GM18511 (cell line): Measurements from ENCODE around the gene NIPAL4.
A peak's percentile ranks its signal among the peaks of the same experiment; 100 is the strongest.
"Not testable (repeated sequence)": the region's sequence is repeated elsewhere in the genome, so short reads cannot be mapped to it uniquely, and the experiment has no call there.

Experiments used
- ATAC-seq: cut with Tn5 transposase; IDR thresholded peaks from one replicate; pipeline ENCODE4 v1.9.1; 2021; ENCODE audit warnings: mild to moderate bottlenecking, moderate library complexity; ENCODE audit not compliant: unreplicated experiment

The NIPAL4 gene

DNA sequence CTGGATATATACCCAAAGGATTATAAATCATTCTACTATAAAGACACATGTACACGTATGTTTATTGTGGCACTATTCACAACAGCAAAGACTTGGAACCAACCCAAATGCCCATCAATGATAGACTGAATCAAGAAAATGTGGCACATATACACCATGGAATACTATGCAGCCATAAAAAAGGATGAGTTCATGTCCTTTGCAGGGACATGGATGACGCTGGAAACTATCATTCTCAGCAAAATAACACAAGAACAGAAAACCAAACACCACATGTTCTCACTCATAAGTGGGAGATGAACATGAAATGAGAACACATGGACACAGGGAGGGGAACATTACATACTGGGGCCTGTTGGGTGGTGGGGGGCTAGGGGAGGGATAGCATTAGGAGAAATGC is 22.7 kb downstream of the NIPAL4 start:
- ATAC-seq = not testable (repeated sequence)

DNA sequence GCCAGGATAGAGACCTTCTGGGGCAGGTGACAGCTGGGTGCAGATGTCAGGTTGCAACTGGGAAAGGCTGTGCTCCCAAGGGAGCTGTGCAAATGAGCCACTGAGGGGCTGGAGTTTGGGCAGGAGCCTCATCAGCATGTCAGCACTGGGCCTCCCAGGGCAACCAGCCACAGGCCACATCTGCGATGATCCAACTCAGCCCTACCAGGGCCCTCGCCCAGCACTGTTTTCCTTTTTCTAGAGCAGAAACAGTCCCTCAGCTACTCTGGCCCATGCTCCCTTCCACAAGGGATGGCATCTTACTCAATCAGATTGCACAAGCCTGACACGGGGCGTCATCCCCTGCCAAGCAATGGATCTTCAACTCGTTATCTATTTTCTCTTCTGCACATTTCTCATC is 24.8 kb downstream of the NIPAL4 start:
- no peak for ATAC-seq

DNA sequence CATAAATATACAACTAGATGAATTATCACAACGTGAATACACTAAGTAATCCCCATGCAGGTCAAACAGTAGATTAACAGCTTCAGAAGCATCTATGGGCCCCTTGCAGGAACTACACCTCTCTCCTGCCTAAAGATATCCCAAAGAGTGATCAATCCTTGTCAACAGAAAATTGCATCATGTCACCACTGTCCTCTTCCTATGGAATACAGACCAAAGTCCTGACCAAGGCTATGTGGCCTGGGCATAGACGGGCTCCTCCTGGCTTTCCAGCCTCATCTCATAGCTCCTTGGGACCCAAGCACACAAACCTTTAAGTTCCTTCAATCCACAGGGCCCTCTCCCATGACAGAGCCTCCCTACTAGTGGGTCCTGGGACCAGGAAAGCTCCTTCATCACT is 25.3 kb downstream of the NIPAL4 start:
- no peak for ATAC-seq

GRCh38 chr5:157485811-157486210 is 25.8 kb downstream of the NIPAL4 start:
- peak; percentile 48 for ATAC-seq

DNA sequence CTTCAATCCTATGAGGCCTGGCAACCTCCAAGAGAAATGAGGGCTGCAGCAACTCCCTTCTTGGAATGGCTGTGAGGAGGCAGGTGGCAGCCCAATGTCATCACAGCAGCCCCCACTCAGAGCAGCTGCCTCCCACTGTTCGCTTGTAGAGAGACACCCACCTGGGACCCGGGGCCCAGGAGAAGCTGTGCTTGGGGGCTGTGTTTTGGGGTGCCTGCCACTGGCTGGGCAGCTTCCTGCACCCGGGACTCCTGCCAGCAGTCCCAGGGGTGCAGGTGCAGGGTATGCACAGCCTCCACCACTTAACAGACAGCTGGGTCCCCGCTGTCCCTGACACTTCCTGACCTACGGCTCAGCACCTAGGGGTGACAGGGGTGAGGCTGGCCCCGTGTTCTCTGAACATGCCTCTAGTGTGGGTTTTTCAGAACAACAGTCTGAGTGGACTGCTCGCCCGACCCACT is 26.2 kb downstream of the NIPAL4 start:
- peak; percentile 78 for ATAC-seq

DNA sequence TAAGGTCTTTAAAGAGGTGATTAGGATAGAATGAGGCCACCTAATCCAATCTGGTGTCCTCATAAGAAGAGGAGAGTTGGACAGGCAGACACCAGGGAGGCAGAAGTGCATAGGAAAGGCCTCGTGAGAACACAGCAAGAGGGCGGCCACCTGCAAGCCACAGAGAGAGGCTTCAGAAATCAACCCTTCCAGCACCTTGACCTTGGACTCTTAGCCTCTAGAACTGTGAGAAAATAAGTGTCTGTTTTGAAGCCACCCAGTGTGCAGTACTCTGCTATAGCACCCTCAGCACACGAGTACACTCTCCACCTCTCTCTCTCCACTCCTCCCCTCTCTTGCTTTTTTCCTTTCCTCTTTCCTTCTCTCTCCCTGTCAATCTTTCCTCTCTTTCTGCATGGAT is 26.8 kb downstream of the NIPAL4 start:
- ATAC-seq = peak; percentile 52

- ATAC-seq = peak; percentile 35
Measured at GRCh38 chr5:157487358-157487757, 27.3 kb downstream of the NIPAL4 start.

DNA sequence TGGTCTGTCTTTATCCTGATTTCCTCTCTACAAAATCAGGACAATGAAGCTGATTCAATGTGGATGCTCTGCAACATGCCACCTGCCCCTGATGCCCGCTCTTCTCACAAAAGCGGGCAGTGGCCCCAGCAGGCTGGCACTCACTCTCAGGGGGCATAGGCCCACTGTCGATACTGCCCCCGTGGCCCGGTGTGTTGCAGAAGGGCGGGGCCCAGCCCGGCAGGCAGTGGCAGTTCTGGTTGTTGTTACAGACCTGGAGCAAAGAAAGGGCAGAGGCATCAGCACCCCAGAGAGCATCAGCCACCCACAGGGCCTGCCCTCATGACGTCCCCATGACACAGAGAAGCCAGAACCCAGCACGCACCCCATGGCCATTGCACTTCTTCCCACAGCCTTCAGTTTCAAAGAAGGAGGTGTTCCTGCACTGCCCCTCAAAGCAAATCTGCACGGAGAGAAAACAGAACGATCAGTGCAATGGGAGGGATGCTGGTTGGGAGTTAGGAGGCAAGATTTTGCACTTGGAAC is 31.5 kb downstream of the NIPAL4 start:
- no peak for ATAC-seq

DNA sequence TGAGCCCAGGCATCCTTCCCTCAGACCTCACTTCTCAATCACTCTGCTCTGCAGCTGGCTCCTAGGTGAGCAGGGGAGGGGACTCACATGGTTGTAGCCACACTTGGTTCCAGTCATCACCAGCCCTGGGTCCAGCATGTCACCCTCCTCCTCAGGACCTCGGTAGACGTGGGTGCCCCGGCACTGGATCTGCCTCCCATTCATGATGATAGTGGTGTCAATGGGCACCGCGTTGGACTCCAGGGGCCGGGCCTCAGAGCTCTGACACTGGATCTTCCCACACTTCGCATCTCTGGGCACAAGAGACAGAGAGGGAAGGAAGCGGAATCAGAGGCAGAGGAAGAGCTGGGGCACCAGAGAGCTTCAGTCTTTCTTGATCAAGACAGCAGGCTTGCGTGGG is 32.9 kb downstream of the NIPAL4 start:
- ATAC-seq = no peak

GRCh38 chr5:157494178-157494832 is 34.3 kb downstream of the NIPAL4 start:
- ATAC-seq = no peak

GRCh38 chr5:157496864-157497263 is 36.9 kb downstream of the NIPAL4 start:
- no peak for ATAC-seq

DNA sequence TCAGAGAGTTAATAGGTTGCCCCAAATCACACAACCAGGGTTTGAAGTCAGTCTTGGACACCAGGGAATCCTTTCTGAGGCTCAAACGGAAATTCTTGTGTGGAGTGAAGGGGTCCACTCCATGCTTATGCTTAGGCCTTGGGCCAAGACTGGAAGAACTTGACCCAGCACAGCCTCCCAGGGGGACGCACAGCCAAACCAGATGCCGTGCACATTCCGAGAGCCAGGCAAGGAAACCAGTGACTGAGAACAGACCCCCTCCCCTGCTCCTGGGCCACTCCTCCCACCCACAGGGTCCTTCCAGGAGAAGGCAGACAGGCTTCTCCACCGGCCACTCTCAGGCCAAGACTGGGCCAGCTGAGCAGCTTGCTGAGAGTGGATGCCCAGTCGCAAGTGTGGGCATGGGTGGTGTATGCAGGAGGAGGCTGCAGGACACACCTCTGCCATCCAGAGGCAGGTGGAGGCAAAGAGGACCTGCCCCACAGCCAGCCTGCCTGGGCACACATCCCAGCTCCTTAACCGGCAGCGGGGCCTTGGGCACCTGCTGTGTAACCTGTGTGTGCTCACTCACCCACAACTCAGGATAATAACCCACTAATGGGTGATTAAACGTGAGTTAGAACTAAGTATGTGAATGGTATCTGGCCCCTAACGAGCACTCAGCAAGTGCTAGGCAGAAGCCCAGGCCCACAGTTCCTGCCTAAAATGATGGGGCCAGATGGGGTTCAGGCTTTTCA is 38.0 kb downstream of the NIPAL4 start:
- ATAC-seq = no peak

DNA sequence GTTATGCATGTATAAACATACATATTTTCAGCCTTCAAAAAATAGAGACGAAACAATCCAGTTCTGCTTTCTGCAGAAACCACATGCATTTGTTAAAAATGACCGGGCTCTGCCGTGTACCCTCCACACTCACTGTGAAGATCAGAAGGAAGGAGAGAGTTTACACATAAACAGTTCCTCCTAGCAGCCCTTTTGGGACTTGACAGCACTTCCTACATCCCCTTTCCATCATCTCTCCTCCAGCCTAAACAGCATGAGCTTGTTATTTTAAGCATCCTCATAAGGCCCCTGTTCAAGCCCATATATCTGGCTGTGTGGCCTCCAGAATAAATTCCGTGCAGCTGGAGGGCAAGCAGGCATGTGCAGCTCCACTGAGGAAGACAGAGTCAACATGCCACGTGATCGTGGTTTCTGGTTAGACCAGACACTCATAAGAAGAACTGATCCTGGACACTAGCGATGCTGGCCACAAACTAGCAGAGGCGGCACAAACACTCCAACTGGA is 42.2 kb downstream of the NIPAL4 start:
- ATAC-seq = peak; percentile 85

- ATAC-seq = no peak
Measured at GRCh38 chr5:157504053-157504452, 44.0 kb downstream of the NIPAL4 start.

- ATAC-seq = no peak
Measured at GRCh38 chr5:157505496-157505895, 45.5 kb downstream of the NIPAL4 start.

- ATAC-seq = no peak
Measured at GRCh38 chr5:157506066-157506590, 46.1 kb downstream of the NIPAL4 start.

GRCh38 chr5:157506981-157507780 is 47.2 kb downstream of the NIPAL4 start:
- no peak for ATAC-seq

DNA sequence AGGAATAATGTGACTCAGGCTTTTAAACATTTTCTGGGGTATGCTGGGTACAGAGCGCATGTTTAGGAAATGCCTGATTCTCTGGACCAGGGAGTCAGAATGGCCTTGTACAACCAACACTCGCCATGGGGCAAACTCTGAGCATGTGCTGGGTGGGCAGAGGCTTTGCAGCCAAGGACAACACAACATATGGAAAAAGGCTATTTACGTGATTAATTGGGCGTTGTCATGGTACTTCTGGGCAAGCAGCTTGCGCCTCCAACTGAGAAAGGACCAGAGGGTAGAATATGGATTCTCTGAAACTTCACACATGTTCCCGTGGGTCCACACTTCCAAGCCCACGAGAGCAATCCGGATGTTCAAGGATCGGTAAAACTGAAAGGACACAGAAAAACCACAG is 49.1 kb downstream of the NIPAL4 start:
- peak; percentile 15 for ATAC-seq

- ATAC-seq = peak; percentile 84
Measured at GRCh38 chr5:157509587-157509986, 49.6 kb downstream of the NIPAL4 start.

- ATAC-seq = no peak
Measured at GRCh38 chr5:157510682-157511081, 50.7 kb downstream of the NIPAL4 start.
